HL-60/S4 (cell line): ENCODE measurements around the gene DCAF12.
"Not testable (repeated sequence)": the region's sequence is repeated elsewhere in the genome, so short reads cannot be mapped to it uniquely, and the experiment has no call there.

Experiments
- in situ Hi-C: fragments of 300-500 bp; cut with MboI; formaldehyde crosslinking; loops from 2 replicates; pipeline ENCODE4 v1.14.3; 2022; ENCODE audit warnings: low sequenced_read_pairs

DCAF12 gene

DNA sequence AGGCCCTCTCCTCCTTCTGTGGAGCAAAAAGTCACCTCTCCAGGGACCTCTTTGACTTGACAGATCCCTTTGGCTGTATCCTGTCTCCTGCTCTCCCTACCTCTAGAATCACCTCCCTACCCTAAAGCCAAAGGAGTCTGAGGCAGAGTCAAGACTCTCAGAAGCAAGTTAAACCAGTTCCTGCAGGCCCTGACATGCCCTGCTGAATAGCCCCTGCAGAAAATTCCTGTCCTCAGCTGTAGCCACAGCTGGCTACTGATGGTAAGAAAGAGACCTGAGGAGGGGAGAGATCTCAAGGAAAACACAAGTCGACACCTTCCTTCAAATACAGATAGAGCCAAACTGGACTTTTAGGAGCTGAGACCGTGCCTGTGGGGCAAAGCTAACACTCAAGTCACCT, 54.1 kb downstream of the DCAF12 start:
- in situ Hi-C loops, result loop anchor here (10.0 kb wide), 2 partner anchors 58 to 278 kb away; partner anchors contain the start of gene PRSS3

- in situ Hi-C loops, result loop anchor here (10.0 kb wide), 2 partner anchors 56 to 276 kb away; partner anchors contain the start of gene PRSS3
Observed at GRCh38 chr9:34070606-34071324, 55.7 kb downstream of the DCAF12 start.

GRCh38 chr9:34069831-34070230, 56.7 kb downstream of the DCAF12 start:
- in situ Hi-C loops, result loop anchor here (10.0 kb wide), 2 partner anchors 55 to 275 kb away; partner anchors contain the start of gene PRSS3

DNA sequence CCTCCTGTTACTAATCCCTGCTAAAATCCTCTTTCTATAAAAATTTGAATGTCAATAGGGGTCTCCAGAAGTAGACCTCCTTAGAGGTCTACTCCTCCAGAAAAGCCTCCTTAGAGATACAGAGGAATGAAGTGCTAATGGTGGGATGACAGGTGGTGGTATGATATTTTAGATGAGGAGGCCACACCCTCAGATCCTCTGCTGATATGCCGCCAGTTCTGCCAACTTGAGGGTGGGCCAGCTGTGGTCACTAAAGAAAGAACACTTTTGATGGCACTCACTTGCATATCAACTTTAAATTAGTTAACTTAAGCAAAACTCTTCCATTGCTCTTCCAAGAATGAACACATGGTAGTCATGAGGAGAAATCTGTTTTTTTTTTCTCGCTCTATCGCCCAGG, 61.0 kb downstream of the DCAF12 start:
- in situ Hi-C loops, result no loop called here

GRCh38 chr9:34059954-34060353, 66.5 kb downstream of the DCAF12 start:
- in situ Hi-C loops, result no loop called here

DNA sequence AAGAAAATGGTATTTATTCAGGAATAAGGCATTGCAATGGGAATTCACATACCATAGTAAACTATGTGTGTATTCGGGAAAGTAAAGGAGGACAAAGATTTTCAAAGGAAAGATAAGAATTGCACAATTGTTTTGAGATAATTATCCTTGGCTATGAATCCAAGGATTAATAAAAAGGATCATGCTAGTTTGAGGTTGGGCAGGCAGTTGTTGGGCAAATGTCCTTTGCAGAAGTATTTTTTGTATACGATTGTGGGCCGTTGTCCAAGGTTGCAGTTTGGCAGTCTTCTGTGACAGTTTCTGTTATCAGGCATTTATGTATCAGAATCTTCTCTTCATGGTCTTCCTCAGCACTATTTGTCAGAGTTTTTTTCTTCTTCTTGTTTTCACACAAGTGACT, 67.2 kb downstream of the DCAF12 start:
- in situ Hi-C loops, result no loop called here

DNA sequence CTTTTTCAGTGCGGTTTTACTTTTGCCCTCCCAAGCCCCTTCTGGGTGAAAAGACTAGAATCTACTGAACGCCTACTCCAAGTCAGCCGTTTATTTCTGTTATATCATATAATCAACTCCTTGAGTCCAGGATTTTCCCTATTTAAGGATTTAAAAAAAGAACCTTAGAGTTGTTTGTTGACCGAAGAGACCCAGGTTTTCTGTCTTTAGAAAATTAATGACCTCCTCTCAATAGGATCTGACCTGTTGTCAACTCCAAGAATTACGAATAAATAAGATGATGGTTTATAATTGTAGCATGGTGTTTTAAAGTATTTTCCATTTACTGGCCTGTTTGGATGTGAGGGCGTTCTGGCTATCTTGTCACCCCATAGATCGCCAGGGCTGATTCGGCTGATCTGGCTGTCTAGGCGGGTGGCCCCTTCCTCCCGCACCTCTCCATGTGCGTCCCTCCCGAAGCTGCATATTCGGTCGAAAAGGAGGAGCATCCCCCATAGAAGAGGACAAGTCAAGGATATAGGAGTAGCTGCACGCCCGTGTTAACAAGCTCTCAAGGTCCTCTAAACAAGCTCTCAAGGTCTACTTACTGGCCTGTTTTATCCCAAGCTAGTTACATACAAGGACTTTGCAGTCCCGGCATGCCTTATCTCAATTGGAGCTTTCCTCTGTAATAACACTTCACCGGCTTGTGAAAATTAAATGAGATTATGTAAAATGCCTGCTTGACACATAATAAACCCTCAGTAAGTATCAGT, 76.7 kb downstream of the DCAF12 start:
- in situ Hi-C loops, result no loop called here

GRCh38 chr9:34048727-34049629, 77.5 kb downstream of the DCAF12 start, which contains the start of gene UBAP2:
Gene UBAP2, minus strand, starts transcription at chr9:34048887. Its CDS starts 31,739 bp downstream, at chr9:34017148.
- in situ Hi-C loops, result no loop called here

GRCh38 chr9:34047864-34048726, 78.4 kb downstream of the DCAF12 start:
- in situ Hi-C loops, result no loop called here

DNA sequence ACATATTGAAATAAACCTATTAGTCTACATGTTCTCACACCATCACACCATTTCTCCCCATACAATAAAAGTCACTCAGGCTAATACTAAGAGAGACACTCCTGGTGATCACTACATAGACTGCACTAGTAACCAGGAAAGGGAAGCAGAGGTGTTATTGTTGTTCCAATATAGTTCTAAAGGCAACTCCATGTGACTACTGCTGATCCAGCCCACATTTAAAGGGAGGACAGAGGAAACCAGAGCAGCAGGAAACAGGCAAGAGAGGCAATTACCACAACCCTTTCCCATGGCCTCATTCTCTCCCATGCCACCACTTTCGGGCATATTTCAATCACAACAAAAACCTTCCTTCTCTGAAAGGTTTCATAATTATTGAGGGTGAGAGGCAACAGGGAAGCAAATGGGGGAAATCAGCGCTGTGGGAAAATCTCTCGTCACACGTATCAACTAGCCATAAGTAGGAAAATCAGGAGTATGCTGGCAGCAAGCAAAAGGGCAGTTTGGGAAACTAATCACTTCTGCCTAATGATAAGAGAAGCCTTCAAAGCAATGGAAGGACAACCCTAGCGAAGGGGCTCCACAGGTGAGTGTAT, 79.6 kb downstream of the DCAF12 start:
- in situ Hi-C loops, result no loop called here

DNA sequence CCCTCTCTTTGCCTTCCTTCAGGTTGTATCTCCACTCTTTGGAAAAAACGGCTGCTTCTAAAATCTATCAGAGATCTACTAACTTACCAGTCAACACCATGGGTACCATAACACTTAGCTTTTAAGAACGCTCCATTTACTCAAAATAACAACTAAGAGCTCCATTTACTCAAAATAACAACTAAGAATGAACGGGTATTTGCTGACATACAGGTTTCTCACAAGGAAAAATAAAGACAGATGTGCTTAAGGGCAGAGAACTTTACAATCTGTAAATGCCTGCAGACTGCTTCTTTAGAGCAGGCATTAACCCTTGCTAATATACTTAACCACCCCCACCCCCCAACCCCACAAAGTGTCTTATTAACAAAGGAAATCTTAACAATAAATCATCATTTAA, 80.6 kb downstream of the DCAF12 start:
- in situ Hi-C loops, result no loop called here

- in situ Hi-C loops, result not testable (repeated sequence)
Observed at GRCh38 chr9:34042074-34042473, 84.4 kb downstream of the DCAF12 start.

DNA sequence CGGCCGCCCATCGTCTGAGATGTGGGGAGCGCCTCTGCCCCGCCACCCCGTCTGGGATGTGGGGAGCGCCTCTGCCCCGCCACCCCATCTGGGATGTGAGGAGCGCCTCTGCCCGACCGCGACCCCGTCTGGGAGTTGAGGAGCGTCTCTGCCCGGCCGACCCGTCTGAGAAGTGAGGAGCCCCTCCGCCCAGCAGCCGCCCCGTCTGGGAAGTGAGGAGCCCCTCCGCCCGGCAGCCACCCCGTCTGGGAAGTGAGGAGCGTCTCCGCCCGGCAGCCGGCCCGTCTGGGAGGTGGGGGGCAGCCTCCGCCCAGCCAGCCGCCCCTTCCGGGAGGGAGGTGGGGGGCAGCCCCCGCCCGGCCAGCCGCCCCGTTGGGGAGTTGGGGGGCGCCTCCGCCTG, 87.6 kb downstream of the DCAF12 start:
- in situ Hi-C loops, result not testable (repeated sequence)

DNA sequence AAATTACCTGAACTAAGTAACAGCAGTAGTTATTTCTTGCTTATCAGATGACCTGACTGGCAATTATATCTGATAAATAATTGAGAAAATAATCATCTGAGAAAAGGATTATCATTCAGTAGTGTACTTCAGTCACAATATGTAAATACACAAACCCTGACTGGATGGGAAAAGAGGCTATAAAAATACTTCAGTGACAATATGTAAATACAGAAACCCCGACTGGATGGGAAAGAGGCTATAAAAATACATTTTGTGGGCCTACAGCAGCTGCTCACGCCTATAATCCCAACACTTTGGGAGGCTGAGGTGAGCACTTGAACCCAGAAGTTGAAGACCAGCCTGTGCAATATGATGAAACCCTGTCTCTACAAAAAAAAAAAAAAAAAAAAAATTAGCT, 88.9 kb downstream of the DCAF12 start:
- in situ Hi-C loops, result no loop called here

DNA sequence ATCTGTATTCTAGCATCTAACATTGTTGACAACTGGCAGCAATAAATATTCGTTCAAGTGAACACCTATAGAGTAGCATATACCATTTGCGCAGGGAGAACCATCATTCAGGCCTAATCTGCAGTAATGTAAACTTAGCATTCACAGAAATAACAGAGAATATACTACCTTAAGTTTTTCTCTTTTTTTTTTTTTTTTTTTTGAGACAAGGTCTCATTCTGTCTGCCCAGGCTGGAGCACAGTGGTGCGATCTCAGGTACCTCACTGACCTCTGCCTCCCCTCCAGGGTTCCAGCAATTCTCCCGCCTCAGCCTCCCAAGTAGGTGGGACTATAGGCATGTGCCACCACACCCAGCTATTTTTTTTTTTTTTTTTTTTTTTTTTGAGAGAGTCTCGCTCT, 89.9 kb downstream of the DCAF12 start:
- in situ Hi-C loops, result no loop called here
